Measurements from ENCODE around the gene ADAT2.

DNA sequence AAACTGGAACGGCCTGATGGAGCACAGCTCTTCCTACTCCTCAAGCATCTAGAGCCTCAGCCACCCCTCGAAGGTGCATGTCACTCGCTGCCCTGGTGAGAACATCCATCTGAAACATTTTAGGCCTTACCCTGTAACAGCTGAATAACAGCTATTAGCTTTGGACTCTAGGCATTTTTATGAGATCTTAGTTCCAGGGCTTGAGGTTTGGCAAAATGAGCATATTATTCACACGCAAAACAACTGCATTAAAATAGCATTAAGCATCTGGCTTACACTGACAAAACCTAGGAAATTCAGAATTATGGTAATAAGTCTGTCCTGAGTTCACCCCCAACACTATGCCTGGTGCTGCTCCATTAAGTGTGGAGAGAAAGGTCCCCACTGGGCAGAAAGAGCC, 56.1 kb downstream of the ADAT2 start:
- TF ChIP-seq, protein P1, sequence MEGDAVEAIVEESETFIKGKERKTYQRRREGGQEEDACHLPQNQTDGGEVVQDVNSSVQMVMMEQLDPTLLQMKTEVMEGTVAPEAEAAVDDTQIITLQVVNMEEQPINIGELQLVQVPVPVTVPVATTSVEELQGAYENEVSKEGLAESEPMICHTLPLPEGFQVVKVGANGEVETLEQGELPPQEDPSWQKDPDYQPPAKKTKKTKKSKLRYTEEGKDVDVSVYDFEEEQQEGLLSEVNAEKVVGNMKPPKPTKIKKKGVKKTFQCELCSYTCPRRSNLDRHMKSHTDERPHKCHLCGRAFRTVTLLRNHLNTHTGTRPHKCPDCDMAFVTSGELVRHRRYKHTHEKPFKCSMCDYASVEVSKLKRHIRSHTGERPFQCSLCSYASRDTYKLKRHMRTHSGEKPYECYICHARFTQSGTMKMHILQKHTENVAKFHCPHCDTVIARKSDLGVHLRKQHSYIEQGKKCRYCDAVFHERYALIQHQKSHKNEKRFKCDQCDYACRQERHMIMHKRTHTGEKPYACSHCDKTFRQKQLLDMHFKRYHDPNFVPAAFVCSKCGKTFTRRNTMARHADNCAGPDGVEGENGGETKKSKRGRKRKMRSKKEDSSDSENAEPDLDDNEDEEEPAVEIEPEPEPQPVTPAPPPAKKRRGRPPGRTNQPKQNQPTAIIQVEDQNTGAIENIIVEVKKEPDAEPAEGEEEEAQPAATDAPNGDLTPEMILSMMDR (IDR thresholded peaks at IDR 0.05; ENCODE audit: poor library complexity, severe bottlenecking) = no peak
- TF ChIP-seq POLR2AphosphoS5 (IDR thresholded peaks at IDR 0.05) (no peak), RAD21 (conservative IDR thresholded peaks at IDR 0.05) (no peak), SMC3 (conservative IDR thresholded peaks at IDR 0.05; ENCODE audit: poor library complexity) (no peak)
- TF ChIP-seq, protein P2, sequence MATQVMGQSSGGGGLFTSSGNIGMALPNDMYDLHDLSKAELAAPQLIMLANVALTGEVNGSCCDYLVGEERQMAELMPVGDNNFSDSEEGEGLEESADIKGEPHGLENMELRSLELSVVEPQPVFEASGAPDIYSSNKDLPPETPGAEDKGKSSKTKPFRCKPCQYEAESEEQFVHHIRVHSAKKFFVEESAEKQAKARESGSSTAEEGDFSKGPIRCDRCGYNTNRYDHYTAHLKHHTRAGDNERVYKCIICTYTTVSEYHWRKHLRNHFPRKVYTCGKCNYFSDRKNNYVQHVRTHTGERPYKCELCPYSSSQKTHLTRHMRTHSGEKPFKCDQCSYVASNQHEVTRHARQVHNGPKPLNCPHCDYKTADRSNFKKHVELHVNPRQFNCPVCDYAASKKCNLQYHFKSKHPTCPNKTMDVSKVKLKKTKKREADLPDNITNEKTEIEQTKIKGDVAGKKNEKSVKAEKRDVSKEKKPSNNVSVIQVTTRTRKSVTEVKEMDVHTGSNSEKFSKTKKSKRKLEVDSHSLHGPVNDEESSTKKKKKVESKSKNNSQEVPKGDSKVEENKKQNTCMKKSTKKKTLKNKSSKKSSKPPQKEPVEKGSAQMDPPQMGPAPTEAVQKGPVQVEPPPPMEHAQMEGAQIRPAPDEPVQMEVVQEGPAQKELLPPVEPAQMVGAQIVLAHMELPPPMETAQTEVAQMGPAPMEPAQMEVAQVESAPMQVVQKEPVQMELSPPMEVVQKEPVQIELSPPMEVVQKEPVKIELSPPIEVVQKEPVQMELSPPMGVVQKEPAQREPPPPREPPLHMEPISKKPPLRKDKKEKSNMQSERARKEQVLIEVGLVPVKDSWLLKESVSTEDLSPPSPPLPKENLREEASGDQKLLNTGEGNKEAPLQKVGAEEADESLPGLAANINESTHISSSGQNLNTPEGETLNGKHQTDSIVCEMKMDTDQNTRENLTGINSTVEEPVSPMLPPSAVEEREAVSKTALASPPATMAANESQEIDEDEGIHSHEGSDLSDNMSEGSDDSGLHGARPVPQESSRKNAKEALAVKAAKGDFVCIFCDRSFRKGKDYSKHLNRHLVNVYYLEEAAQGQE (IDR thresholded peaks at IDR 0.05; ENCODE audit: borderline replicate concordance) = no peak

Measured in neural cell (in vitro differentiated cells).